Muscle of back (tissue), 13 donors: ENCODE data around the gene CLVS2. TPM values are rescaled to one million over a fixed set of nuclear protein-coding genes. Genes with fewer than 3 reads are reported as not detected.
A peak's percentile ranks its signal among the peaks of the same experiment; 100 is the strongest.

Experiments used
- DNase-seq, 3 donors: peaks; one replicate each; pipeline versions ENCODE4 v3.0.0 to v3.0.0-alpha.2; 2013
- long read RNA-seq, 9 donors: transcript quantifications; one replicate each; lab custom pipeline, GENCODE V29; 2026
- polyA plus RNA-seq, 10 donors: library from polyadenylated mRNA; unstranded; fragments of 120-200 nt; gene quantifications; one replicate each; pipeline ENCODE4 v1.2.1, GENCODE V29; 2013; ENCODE audit not compliant: insufficient read length in 10 of 10

The CLVS2 gene
- under 1 TPM; 0.18 to 0.99 (median 0.49) TPM for polyA plus RNA-seq
- long read RNA-seq, donor 1, result 0 reads
- long read RNA-seq, donor 2, result 0 reads
- long read RNA-seq, donor 3, result 0 reads
- long read RNA-seq, donor 4, result 0 reads
- long read RNA-seq, donor 5, result 0 reads
- long read RNA-seq, donor 6, result 0 reads
- long read RNA-seq, donor 7, result 0 reads
- long read RNA-seq, donor 8, full-length matches to known transcripts, result 1 of 1 reads
- long read RNA-seq, donor 8, partial matches to known transcripts, result 0 of 1 reads
- long read RNA-seq, donor 8, other reads (novel, unspliced or antisense), result 0 of 1 reads
- long read RNA-seq, donor 9, result 0 reads

- DNase-seq, result peak; percentile 3 to 74 (median 36)
Observed at GRCh38 chr6:122995921-122996793, at the start of gene CLVS2. TSS of gene CLVS2 (plus strand) at chr6:122996235. CDS start at chr6:122997778, 1,543 bp downstream.

- DNase-seq, result no peak
Observed at GRCh38 chr6:122947355-122947754, 48.7 kb upstream of the CLVS2 start.

GRCh38 chr6:122953766-122954165 is 42.3 kb upstream of the CLVS2 start:
- DNase-seq, result no peak

- DNase-seq, result no peak
Observed at GRCh38 chr6:122956376-122956775, 39.7 kb upstream of the CLVS2 start.

- DNase-seq, result no peak
Observed at GRCh38 chr6:122962000-122962624, 33.9 kb upstream of the CLVS2 start.

- no peak for DNase-seq
Observed at GRCh38 chr6:122969999-122970533, 26.0 kb upstream of the CLVS2 start.

GRCh38 chr6:122977180-122977579 is 18.9 kb upstream of the CLVS2 start:
- DNase-seq, result no peak

GRCh38 chr6:122984393-122984792 is 11.6 kb upstream of the CLVS2 start:
- no peak for DNase-seq

- no peak for DNase-seq
Observed at GRCh38 chr6:122994256-122994655, 1.8 kb upstream of the CLVS2 start.

GRCh38 chr6:122996794-122997505 is 915 bp downstream of the CLVS2 start:
- peak in 1 of 3 donors; percentile 6 for DNase-seq

GRCh38 chr6:122997541-122998150 is 1.6 kb downstream of the CLVS2 start:
- DNase-seq, result no peak

- DNase-seq, result no peak
Observed at GRCh38 chr6:122998403-122998975, 2.5 kb downstream of the CLVS2 start.

- no peak for DNase-seq
Observed at GRCh38 chr6:123000244-123000770, 4.3 kb downstream of the CLVS2 start.

GRCh38 chr6:123001540-123001939 is 5.5 kb downstream of the CLVS2 start:
- DNase-seq, result no peak

GRCh38 chr6:123007885-123008284 is 11.8 kb downstream of the CLVS2 start:
- no peak for DNase-seq

GRCh38 chr6:123009059-123009458 is 13.0 kb downstream of the CLVS2 start:
- DNase-seq, result no peak

GRCh38 chr6:123014835-123015234 is 18.8 kb downstream of the CLVS2 start:
- no peak for DNase-seq

GRCh38 chr6:123016431-123017103 is 20.5 kb downstream of the CLVS2 start:
- DNase-seq, result no peak

- no peak for DNase-seq
Observed at GRCh38 chr6:123017104-123017682, 21.2 kb downstream of the CLVS2 start.
